GM21825 (cell line): ENCODE data around the gene ZNF343.

Experiments
- ATAC-seq: cut with Tn5 transposase; IDR thresholded peaks from one replicate; pipeline ENCODE4 v1.9.1; 2021; ENCODE audit warnings: mild to moderate bottlenecking, moderate library complexity; ENCODE audit not compliant: unreplicated experiment

ZNF343 gene

DNA sequence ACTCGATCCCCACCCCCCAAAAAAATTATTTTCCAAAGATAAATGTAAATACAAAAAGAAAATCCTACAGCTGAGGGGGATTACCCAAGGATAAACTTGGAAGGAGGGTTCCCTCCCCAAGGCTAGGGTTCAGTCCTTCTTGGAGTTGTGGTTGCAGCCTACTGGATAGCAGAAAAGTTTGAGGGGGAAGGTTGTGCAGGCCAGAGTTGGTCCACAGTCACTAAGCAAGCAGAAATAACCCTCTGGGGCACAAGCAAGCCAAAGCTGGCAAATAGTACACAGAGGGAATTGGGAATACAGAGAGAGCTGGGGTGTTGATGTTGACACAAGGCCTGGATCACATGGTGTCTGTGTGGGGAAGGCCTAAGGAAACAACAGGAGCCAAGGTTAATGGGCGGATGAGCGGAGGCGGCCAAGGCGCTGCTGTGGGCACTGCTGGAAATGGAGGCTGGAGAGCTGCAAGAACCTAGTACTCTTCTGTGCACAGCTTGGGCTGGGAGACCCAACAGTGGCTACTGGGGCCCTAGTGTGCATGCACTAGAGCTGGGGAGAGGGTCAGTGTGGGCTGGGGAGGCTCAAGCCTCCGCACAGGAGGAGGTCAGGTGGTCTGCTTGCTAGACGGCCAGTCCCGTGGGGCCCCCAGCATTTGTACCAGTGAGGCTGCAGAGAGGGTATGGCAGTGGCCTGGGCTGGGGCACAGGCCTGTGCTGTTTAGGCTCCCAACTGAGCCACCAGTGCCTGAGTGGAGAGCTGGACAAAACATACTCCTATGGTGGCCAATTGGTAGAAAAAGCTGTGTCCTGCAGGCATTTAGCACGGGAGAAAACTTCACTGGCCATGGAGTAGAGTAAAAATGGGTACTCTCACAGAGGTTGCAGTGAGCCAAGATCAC is 32.6 kb downstream of the ZNF343 start:
- ATAC-seq = no peak

DNA sequence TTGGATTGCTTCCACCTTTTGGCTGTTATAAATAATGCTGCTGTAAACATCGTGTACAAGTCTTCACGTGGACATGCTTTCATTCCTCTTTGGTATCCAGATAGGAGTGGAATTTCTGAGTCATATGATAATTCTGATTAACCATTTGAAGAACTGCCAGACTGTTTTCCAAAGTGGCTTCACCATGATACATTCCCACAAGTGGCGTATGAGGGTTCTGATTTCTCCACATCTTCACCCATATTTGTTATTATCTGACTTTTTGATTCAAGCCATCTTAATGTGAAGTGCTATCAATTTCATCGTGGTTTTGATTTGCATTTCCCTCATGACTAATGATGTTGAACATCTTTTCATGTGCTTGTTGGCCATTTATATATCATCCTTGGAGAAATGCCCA is 35.2 kb downstream of the ZNF343 start:
- no peak for ATAC-seq

DNA sequence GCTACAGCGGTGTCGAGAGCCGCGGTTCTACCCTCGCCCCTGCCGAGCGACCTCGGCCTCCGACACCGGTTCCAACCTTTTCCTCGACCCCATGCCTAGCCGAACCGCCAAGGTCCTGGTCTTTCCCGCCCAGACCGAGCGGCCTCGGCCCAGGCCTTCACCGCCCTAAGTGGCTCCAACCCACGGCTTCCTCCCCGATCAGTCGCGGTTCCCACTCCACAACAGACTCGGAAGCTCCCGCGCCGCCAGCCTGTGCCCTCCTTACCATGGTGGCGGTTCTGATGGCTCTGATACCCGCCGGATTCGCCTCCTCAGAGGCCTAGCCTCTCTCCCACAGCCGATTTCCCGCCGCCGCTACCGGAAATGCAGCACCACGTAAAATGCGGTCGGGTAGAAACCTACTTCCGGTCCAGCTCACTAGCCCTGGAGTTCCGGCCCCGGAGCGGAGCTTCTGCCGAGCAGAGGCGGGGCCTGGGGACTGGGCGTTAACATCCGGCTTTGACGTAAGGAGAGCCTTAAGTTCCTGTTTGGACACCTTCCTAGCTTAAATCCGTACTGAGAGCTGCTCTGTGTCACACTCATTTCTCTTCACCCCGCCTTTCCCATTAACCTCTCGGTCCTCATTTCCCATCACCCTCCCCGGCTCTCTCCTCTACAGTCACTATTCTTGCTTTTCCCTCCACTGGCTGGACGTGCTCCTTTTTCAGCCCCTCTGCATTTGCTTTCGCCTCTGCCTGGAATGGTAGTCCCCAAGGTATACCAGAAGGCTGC is 38.1 kb downstream of the ZNF343 start, which contains the start of gene SNRPB:
Gene SNRPB, minus strand, starts transcription at position 367 of the 771 bp plus-strand sequence. Its CDS starts 99 bp downstream, at position 268.
- ATAC-seq = peak; percentile 95

DNA sequence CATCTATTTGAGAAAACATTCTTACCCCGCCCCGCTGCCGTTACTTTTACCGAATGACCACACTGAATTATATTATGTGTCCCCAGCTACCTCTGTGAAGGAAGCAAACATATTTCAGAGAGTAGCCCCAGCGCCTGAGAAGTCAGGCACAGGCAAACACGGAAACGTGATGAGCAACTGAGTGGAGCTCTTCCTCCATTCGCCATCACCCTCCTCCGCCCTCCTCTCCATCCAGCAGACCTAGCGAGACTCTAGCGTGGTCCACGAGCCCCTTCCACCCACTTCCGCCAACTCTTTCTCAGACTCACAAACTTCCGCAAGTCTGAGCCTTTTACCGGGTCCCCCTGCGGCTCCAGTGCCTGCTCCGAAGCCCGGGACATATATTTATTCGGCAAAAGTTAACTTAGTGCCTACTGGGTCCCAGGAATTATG is 38.7 kb downstream of the ZNF343 start:
- ATAC-seq = peak; percentile 30

DNA sequence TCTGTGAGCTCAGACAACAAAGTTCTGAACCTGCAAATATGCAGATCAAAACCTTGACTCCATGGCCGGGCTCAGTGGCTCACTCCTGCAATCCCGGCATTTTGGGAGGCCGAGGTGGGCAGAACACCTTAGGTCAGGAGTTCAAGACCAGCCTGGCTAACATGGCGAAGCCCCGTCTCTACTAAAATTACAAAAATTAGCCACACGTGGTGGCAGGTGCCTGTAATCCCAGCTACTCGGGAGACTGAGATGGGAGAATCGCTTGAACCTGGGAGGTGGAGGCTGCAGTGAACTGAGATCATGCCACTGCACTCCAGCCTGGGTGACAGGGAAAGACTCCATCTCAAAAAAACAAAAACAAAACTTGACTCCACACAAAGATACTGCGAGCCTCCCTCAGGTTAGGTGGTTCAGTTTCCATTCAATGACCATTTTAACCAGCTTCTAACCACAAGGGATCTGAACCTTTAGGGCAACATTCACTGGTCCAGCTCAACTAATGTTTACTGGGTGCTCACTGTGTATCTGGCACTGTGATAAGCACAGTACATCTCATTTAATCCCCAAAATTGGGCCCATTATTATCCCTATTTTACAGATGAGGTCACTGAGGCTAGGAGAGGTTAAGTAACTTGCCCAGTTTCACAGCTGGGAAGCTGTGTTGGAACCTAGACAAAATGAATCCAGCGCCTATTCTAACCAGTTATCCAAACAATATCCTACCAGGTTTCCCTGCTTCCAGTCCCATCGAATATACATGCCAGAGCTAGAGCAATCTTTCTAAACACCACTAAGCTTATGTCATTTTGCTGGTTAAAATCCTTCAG is 39.9 kb downstream of the ZNF343 start:
- ATAC-seq = no peak

DNA sequence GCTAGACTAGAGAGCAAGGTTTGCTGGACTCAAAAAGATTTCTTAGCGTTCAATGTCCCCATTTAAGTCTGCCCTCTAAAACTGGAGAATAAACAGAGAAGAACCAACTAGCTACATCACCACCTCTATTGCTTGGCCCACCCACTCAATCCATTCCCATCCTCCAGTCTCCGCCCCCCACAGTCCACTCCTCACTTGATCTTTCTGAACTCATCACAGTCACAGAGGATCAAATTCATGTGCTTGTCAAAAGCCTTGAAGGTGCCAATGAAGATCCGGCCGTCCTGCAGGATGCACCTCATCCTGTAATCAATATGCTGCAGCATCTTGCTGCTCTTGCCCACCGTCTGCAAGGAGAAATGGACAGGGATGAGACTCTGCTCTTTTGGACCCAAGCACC is 41.3 kb downstream of the ZNF343 start:
- ATAC-seq = no peak

DNA sequence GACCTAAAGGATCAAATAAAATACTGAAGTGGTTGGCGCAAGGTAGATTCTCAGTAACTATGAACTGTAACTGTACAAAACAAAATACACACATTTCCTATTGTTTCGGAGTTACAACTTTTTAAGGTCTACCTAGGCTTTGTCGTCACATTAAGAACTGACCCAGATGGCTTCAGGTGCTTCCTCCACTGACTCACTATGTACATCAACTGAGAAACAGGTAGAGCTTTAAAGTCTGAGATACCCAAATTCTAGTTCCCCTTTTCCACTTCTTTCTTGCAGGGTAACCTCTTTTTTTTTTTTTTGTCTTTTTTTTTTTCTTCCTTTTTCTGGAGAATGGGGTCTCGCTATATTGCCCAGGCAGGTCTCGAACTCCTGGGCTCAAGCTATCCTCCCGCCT is 43.6 kb downstream of the ZNF343 start:
- no peak for ATAC-seq

DNA sequence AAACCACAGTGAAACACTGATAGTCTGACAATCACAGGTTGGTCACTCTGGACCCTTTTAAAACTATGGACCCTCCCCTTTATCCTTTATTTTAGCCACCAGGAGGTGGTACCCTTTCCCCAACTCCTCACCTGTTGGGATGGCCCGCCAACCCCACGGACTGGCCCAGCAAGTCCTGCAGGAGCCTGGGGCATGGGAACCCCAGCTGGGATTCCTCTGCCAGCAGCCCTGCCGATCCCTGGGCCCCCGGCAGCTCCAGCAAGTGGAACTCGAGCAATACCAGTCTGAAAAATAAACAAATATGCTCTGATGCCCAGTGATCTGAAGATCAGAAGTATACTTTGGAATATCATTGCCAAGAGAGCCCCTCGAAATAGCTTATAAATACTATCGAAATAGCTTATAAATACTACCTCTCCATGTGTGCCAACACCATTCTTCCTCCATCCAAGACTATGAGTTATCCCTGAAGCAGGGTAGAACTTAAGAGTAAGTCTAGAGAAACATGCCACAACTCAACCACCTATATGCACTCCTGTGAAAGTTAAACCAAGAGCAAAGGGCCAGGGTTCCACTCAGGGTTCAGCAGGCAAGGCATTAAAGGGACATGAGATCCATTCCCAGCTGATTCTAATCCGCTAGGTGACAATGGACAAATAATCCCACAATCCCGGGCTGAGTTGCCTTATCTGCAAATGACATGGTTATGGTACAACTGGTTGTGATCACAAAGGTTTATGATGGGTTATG is 44.9 kb downstream of the ZNF343 start:
- no peak for ATAC-seq

DNA sequence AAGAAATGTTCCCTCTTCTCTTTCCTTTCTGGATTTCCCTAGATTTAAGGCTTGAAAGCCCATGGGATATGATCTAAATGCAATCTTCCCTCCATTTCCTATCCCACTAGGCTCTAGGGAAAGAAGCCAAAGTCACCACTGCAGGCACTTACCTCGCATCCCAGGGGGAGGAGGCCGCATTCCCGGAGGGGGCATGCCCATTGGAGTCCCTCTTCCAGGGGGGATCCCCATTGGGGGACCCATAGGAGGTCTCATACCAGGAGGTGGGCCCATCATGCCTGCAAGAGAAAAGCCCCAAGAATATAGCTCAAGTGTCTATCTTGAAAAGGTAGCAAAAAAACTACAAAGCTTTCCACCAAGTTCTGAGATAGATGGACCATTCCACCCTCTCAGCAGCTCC is 46.2 kb downstream of the ZNF343 start:
- no peak for ATAC-seq

DNA sequence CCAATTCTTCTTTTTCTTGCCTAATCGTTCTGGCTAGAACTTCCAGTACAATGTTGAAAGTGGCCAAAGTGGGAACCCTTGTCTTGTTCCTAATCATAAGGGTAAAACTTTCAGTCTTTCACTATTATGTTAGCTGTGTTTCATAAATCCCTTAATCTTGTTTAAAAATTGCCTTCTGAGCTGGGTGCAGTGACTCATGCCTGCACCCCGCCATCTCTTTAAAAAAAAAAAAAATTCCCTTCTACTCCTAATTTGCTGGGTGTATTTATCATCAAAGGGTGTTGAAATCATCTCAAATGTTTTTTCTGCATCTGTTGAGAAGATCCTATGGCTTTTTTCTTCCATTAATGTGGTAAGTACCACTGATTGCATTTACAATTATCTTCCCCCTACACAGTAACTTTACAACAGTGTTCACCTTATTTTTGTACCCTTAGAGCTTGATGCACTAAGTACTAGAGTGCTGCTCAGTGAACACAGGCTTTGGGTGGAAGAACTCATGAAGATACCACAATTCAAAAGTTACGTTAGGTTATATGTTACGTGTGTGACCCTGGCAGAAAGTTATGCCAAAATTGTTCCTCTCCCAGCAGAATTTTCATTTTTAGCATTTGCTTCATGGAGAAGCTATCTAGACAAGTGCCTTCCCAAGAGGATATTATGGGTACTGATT is 47.8 kb downstream of the ZNF343 start:
- ATAC-seq = no peak

DNA sequence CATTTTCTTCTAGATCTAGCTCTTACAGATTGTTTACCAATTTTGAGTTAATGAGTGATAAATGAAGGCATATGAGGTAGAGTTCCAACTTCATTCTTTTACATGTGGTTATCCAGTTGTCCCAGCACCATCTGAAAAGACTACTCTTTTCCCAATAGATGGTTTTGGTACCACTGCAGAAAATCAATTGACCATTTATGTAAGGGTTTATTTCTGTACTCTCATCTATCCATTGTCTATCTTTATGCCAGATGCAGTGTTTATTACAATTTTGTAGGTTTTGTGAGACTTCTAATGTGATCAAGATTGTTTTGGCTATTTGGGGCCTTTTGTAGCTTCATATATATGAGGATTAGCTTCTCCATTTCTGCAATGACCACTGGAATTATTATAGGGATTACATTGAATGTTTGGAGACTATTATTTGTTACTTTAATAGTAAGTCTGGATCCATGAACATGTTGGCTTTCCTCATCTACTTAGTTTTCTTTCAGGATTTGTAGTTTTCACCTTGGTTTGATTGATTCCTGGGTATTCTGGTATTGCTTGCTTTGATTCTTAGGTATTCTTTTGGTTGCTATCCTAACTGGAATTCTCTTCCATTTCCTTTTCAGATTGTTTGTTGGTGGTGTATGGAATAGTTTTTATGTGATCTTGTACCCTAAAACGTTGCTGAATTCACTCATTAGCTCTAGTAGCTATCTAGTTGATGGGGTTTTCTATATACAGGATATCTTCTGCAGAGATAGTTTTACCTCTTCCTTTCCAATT is 48.5 kb downstream of the ZNF343 start:
- ATAC-seq = no peak

DNA sequence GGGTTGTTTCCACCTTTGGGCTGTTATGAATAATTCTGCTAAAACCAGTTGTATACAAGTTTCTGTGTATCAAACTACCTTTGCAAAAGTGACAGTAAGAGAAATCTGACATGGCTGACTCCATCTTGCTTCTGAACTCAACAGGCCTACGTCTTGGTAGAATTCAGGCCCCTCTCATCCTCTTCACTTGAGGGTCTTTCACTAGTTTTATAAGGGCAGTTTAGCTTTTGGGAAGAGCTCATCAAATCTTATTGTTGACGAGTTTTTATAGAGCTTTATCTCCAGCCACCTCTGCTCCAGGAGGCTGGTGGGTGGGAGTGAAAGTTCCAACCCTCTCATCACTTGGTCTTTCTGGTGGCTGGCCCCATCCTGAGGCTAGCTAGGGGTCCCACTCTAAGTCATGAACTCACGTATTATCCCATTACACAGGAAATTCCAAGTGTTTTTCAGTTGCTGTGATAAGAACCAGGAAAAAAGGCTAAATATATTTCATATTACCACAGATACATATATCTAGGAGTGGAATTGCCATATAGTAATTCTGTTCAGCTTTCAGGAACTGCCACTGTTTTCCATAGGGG is 49.7 kb downstream of the ZNF343 start:
- no peak for ATAC-seq

DNA sequence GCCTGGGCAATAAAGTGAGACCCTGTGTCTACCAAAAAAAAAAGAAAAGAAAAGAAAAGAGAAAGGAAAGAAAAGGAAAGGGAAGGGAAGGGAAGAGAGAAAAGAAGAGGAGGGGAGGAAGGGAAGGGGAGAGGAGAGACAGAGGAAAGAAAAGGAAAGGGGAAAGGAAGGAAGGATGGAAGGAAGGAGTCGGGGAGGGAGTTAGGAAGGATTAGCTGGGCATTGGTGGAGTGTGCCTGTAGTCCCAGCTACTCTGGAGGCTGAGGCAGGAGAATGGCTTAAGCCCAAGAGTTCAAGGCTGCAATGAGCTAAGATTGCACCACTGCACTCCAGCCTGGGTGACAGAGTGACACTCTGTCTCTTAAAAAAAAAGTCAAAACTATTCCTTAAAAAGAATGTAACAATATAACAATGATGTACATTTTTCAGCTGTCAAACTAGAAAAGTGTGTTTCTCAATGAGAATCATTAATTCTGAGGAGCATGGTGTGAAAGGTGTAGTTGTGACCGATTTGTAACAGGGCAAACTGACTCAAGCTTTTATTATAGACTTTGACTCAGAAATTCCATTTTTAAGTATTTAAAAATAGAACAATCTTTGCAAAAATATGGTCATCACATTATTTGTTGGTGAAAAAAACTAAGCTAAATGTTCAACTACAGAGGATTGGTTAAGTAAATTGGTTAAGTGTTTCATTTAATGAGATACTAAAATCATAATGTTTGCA is 52.8 kb downstream of the ZNF343 start:
- ATAC-seq = no peak

DNA sequence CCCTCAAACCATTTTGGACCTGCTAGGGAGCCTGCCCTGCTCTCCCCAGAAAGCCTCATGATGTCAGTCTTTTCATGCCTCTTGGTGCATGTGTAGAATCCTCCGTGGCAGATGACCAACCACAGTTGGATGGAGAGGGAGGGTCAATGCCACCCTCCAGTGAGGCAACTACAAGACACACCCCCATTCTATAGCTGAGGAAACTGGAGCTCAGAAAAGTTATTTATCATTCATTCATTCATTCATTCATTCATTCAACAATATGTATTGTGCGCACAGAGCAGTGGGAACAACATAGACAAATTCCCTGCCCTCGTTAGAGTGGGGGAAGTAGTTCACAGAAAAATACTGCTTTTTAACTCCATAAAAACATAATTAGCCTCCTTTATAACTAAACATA is 54.9 kb downstream of the ZNF343 start:
- no peak for ATAC-seq

DNA sequence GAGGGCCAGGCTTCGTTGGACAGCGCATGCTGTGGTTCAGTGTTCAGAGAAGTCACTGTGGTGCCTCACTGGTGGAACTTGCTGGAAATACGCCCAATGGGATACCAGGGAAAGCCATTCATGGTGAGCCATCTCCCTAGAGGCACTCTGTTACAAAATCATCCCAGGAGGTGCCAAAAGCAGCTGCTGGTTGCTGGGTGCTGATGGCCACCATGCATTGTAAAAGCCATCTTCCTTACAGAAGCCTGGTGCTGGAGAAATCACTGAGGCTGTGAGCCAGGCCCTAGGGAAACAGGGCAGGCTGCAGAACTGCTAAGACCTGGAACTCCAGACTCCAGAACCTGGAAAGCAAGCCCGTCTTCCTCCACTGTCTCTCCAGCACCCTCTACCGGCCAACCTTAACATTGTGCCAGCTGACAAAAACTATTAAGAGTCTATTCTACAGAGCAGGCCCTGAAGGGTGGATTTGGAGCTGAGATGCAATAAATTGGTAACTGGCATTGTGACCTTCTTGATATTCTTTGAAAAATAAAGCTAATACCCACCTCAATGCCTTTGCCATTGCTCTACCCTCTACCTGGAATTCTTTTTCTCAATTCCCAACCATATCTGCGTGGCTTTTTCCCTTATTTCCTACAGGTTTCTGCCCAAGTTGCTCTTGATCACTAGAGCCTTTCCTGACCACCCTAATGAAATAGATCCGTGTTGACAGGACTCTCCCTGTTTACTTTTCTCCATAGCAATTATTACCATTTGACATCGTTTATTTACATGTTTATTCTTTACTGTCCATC is 56.6 kb downstream of the ZNF343 start:
- ATAC-seq = no peak

DNA sequence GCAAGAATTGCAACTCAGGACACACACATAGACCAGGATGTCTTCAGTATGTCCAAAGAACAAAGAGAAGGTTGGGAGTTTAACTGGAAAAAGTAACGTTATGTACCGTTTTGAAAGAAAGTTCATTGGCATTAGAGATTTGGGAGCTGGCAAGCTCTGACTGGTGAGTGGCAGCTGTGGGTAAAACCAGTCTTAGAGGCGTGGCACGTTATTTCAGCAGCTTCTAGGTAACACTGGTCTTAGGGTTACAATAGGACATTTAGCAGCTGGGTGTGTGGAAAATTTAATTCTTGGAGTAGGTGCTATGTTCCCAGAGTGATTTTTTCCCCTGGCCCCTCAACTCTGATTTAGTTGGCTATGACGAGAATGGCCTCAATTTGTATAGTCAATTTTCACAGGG is 57.3 kb downstream of the ZNF343 start:
- no peak for ATAC-seq

DNA sequence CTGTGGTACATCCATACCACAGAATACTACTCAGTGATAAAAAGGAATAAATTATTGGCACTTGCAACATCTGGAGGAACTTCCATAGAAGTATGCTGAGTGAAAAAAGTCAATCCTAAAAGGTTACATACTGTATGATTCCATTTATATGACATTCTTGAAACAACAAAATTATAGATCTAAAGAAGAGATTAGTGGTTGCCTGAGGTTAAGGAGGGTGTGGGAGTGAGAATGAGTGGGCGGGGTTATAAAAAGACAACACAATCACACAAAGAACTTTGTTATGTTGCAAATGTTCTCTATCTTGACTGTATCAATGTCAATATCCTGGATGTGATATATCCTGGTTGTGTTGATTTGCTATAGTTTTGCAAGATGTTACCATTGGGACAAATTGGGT is 59.3 kb downstream of the ZNF343 start:
- ATAC-seq = no peak
